Ovary (tissue), 9 donors: Measurements from ENCODE around the gene ERICH4. TPM values are rescaled to one million over a fixed set of nuclear protein-coding genes. Genes with fewer than 3 reads are reported as not detected.
A peak's percentile ranks its signal among the peaks of the same experiment; 100 is the strongest.
"Not testable (repeated sequence)": the region's sequence is repeated elsewhere in the genome, so short reads cannot be mapped to it uniquely, and the experiment has no call there.

Experiments
- DNase-seq, 5 donors: peaks; one replicate each; pipeline ENCODE4 v3.0.0-alpha.2; 2019 to 2020
- H3K27ac ChIP-seq, 2 donors: fragments of 200-600 bp; one replicate each; pipeline versions ENCODE4 v1.5.1 to v1.8.0; 2019 to 2022
- H3K27me3 ChIP-seq: fragments of 200-600 bp; one replicate; pipeline ENCODE4 v1.8.0; 2022
- H3K36me3 ChIP-seq: fragments of 200-600 bp; sonication (generic); one replicate; pipeline ENCODE4 v1.5.1; 2019
- H3K4me1 ChIP-seq: one replicate; pipeline ENCODE4 v1.8.1; 2013; ENCODE audit warnings: mild to moderate bottlenecking, moderate library complexity; ENCODE audit not compliant: insufficient read depth
- H3K4me3 ChIP-seq: fragments of 200-600 bp; sonication (generic); one replicate; pipeline ENCODE4 v1.5.1; 2017
- H3K9me3 ChIP-seq, 2 donors: fragments of 200-600 bp in 1 of 2; sonication (generic) in 1 of 2; one replicate each; pipeline versions ENCODE4 v1.5.1 to v1.8.1; 2013 to 2019; ENCODE audit warnings: mild to moderate bottlenecking in 1 of 2, moderate library complexity in 1 of 2
- CTCF ChIP-seq, 3 donors: fragments of 450-650 bp in 2 of 3; fragments of 200-600 bp in 1 of 3; IDR thresholded peaks; one replicate each; pipeline versions ENCODE4 v1.5.1 to v1.8.0; 2016 to 2022; ENCODE audit warnings: antibody characterized with exemption in 3 of 3, mild to moderate bottlenecking in 1 of 3
- EP300 ChIP-seq: sonication (generic); formaldehyde crosslinking; IDR thresholded peaks from one replicate; pipeline ENCODE4 v1.6.1; 2017; ENCODE audit warnings: antibody characterized with exemption
- POLR2A ChIP-seq: fragments of 450-650 bp; IDR thresholded peaks from one replicate; pipeline ENCODE4 v1.6.1; 2017; ENCODE audit warnings: antibody characterized with exemption, mild to moderate bottlenecking, moderate library complexity
- WGBS, 3 donors: extraction: QIAGEN DNeasy Blood & Tissue Kit in 1 of 3; methylation state at CpG; one replicate each; pipeline versions ENCODE4 v1.1.5 to v1.1.7; 2013 to 2017; 5-methylcytosine and 5-hydroxymethylcytosine counted together
- intact Hi-C, 4 donors: fragments of 100-400 bp; cut with DNase I; formaldehyde crosslinking; loops; one replicate each; pipeline versions ENCODE4 v1.11.0 to v1.15.1; 2022 to 2023
- polyA plus RNA-seq, 2 donors: library from polyadenylated mRNA; stranded (reverse); fragments of 200-250 nt in 1 of 2; fragments of 350-450 nt in 1 of 2; fragmentation: Illumina TruSeq in 1 of 2; extraction: RNeasy Lipid Tissue Mini Kit (QIAGEN cat#74804) in 1 of 2; gene quantifications; one replicate each; pipeline ENCODE4 v1.2.3, GENCODE V29; 2013 to 2014
- total RNA-seq, 7 donors: library from RNA; depleted of rRNA in 2 of 7; stranded (reverse); fragments of >200 nt in 2 of 7; fragmentation: NEBNext Ultra II Directional in 3 of 7; extraction: Animal tissue kit (Norgen Biotek cat#: 25700) in 3 of 7; gene quantifications; one replicate each; pipeline versions ENCODE4 v1.1.0 to v1.2.4, GENCODE V29; 2016 to 2023
- donor health status: DM: no; HTN: no; CAD: no; lungs with moderate emphysema.
- donor health status: DM: no; HTN: no; CAD: no.
- donor health status: Bipolar disorder and iron deficiency.
- donor health status: DM: yes; HTN: yes; CAD: no.
- donor health status: DM: no; HTN: no; CAD: no.
- donor health status: DM: yes; HTN: yes; CAD: no.

ERICH4 gene
- total and polyA plus RNA-seq, 9 donors, result not detected

DNA sequence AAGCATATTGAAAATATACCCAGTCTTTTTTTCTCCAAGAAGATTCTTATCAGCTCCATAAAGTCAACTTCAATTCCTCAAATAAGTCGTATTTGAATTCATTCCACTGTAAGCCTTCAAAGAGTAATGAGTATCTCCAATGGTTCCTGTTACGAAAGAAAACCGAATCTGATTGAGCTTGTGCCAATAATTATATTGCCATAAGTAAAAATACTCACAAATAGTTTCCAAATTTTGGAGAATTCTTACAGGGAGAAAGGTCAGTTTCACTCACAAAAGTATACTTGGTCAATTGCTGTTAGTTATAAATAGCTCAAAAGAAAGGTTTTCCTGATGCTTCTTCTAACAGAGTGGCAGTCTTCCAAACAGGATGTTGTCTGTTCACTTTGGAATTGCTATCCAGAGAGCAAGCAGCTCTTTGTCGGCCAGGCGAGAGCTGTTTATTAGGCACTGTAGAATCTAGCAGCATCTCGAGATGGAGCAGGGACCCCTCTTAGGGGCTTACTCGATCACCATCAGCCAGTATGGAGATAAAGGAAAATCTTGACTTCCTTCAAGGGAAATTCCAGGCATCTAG is 13.5 kb downstream of the ERICH4 start:
- Histone ChIP-seq H3K27me3 (no peaks in the 10 kb centered on the region), H3K4me1 (peaks cover 4% of the 10 kb centered on the region), H3K9me3 (no peaks in the 10 kb centered on the region), H3K36me3 (no peaks in the 10 kb centered on the region), H3K27ac (peak overlapping the region in 1 of 2 donors; percentile 4), H3K4me3 (no peak overlapping the region)
- intact Hi-C loops, result loop anchor here in 2 of 4 donors (10.0 kb wide), 2 partner anchors 98 to 118 kb away; partner anchors contain the start of gene CEACAM21 (in 1 of the 2)
- 3 to 6% (median 3%) methylated on average over 7 of the region's 7 CpGs for WGBS, 3 donors
- DNase-seq, result no peak
- TF ChIP-seq POLR2A (no peak), EP300 (no peak)

- no peaks in the 10 kb centered on the region for H3K9me3 ChIP-seq
- no peaks in the 10 kb centered on the region for H3K27me3 ChIP-seq
- intact Hi-C loops, result loop anchor here in 2 of 4 donors (10.0 kb wide), 2 partner anchors 98 to 118 kb away; partner anchors contain the start of gene CEACAM21 (in 1 of the 2)
- no peaks in the 10 kb centered on the region for H3K36me3 ChIP-seq
- TF ChIP-seq CTCF (IDR thresholded peaks at IDR 0.05) (no peak), EP300 (no peak), POLR2A (no peak)
- no peak overlapping the region for H3K27ac ChIP-seq
- no peak for DNase-seq
- 13 to 21% (median 19%) methylated on average over 1 of the region's 1 CpG for WGBS, 3 donors
- no peak overlapping the region for H3K4me3 ChIP-seq
- H3K4me1 ChIP-seq, result peaks cover 4% of the 10 kb centered on the region
These were observed 14.3 kb downstream of the ERICH4 start for GRCh38 chr19:41457241-41457640.

- Histone ChIP-seq H3K36me3 (no peaks in the 10 kb centered on the region), H3K9me3 (no peaks in the 10 kb centered on the region), H3K27me3 (no peaks in the 10 kb centered on the region), H3K4me3 (no peak overlapping the region), H3K4me1 (no peaks in the 10 kb centered on the region), H3K27ac (no peak overlapping the region)
- WGBS, 3 donors, result 61 to 64% (median 63%) methylated on average over 6 of the region's 6 CpGs
- no peak for TF ChIP-seq POLR2A
- no peak for TF ChIP-seq EP300
- TF ChIP-seq CTCF (IDR thresholded peaks at IDR 0.05), result no peak
- intact Hi-C loops, result no loop called here
- DNase-seq, result no peak
These were observed 19.5 kb downstream of the ERICH4 start for GRCh38 chr19:41462497-41462896.

GRCh38 chr19:41463257-41464256 is 20.6 kb downstream of the ERICH4 start:
- 80 to 82% (median 81%) methylated on average over 22 of the region's 22 CpGs for WGBS, 3 donors
- intact Hi-C loops, DNase-seq, H3K4me3 ChIP-seq, H3K27ac ChIP-seq, H3K9me3 ChIP-seq, H3K4me1 ChIP-seq, H3K27me3 ChIP-seq, H3K36me3 ChIP-seq: not testable (repeated sequence)

GRCh38 chr19:41476583-41476982 is 33.6 kb downstream of the ERICH4 start:
- intact Hi-C loops, result no loop called here
- no peak overlapping the region for H3K4me3 ChIP-seq
- DNase-seq, result no peak

More at GRCh38 chr19:41476583-41476982, 33.6 kb downstream of the ERICH4 start:
- Histone ChIP-seq H3K4me1 (no peaks in the 10 kb centered on the region), H3K9me3 (no peaks in the 10 kb centered on the region), H3K27ac (no peak overlapping the region), H3K36me3 (no peaks in the 10 kb centered on the region), H3K27me3 (no peaks in the 10 kb centered on the region)
- TF ChIP-seq CTCF (IDR thresholded peaks at IDR 0.05), result no peak
- no peak for TF ChIP-seq POLR2A
- no peak for TF ChIP-seq EP300
